ENCODE data around the gene TTC16.
"Not testable (repeated sequence)": the region's sequence is repeated elsewhere in the genome, so short reads cannot be mapped to it uniquely, and the experiment has no call there.

TTC16 gene

DNA sequence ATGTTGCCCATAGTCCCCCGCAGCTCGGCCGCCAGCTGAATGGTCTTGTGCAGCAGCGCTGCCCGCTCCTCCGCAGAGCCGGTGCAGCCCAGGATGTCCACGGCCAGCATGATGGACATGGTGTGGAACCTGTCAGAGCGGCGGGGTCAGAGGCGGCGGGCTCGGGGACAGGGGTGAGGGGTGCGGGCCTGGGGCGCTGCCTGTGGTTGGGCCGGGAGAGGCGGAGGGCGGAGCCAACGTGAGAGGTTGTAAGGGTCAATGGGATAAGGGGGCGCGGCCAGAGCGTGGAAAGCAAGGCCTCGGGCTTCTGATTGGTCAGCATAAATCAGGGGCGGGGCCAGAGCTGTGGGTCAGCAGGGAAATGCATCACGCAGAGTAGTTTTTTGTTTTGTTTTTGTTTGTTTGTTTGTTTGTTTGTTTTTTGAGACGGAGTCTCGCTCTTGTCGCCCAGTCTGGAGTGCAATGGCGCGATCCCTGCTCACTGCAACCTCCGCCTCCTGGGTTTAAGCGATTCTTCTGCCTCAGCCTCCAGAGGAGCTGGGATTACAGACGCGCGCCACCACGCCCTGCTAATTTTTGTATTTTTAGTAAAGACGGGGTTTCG is 26.1 kb downstream of the TTC16 start:
- no peak for DNase-seq (ENCODE audit: low read depth)

DNA sequence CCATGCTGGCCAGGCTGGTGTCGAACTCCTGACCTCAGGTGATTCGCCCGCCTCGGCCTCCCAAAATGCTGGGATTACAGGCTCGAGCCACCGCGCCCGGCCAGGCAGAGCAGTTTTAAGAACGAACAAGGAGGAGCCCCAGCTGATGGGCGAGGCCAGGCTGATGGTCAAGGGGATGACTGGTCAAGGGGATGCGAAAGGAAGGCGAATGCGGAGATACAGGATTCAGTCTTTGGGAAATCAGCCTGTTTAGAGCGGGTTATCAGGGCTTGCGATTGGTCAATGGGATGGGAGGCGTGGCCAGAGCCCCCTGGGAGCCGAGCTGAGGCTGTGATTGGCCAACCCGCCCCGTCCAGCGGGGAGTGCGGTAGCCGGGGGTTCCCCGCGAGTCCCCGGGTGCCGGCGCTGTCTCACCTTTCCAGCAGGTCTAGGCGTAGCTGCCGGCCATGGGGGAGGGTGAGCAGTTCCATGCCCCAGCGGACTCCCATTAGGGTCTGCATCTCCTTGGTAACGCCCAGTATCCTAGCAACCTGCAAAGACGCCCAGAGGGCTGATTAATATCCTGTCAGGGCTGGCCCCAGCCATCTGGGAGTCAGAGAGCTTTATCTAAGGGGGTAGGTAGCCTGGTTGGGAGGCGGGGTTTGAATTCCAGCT is 26.7 kb downstream of the TTC16 start:
- no peak for DNase-seq (ENCODE audit: low read depth)

DNA sequence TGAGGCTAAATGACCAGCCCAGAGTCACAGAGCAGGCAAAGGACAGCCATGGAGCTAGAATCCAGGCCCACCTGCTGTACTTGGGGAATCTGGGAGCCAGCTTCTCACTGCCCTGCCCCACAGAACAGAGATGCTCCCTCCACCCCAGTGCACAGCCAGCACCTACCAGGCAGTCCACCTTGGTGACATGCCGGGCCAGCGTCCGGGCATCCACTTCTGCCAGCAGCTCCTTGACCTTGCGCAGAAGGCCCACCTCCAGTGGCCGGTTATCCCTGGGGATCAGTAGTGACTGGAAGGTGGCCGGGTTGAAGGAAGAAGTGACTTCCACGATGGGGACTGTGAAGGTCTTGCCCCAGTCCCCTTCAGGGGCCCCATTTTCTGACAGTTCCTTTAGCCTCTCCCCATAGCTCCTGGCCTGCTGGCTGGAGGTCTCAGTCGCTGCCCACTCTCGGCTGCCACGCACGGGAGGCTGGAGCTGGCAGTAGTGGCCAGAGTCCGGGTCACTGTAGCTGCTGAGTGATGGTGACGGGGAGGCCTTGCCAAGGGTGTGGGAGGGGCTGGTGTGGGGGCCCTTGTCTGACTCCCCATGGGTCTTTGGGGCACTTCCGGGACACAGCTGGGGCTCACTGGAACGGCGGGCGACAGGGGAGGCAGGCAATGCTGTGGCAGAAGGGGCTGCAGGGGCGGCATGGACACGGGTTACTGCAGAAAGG is 28.7 kb downstream of the TTC16 start:
- no peak for DNase-seq (ENCODE audit: low read depth)

DNA sequence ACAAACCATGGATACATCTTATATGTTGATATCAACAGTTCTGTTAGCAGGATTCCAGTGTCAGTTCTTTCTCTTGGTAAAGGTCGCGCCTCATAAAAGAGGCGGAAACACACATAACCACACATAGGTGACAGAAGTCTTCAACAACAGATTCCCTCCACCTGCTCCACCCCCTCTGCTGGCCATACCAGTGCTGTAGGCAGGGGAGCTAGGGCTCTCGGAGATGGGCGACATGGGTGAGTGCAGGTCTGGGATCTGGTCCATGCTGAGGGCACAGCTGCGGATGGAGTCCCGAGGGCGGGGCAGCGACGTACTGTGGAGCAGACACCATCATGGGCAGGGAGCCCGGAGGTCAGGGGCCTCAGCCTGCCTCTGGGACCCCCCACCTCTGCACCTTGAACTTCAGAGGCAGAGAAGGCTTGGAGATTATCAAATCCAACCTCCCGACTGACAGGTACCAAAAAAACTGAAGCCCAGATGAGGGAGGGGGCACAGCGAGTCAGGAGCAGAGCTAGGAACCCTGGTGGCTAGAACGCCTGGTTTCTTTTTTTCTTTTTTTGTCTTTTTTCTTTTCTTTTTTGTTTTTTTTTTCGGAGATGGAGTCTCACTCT is 31.2 kb downstream of the TTC16 start:
- DNase-seq (ENCODE audit: low read depth): no peak

DNA sequence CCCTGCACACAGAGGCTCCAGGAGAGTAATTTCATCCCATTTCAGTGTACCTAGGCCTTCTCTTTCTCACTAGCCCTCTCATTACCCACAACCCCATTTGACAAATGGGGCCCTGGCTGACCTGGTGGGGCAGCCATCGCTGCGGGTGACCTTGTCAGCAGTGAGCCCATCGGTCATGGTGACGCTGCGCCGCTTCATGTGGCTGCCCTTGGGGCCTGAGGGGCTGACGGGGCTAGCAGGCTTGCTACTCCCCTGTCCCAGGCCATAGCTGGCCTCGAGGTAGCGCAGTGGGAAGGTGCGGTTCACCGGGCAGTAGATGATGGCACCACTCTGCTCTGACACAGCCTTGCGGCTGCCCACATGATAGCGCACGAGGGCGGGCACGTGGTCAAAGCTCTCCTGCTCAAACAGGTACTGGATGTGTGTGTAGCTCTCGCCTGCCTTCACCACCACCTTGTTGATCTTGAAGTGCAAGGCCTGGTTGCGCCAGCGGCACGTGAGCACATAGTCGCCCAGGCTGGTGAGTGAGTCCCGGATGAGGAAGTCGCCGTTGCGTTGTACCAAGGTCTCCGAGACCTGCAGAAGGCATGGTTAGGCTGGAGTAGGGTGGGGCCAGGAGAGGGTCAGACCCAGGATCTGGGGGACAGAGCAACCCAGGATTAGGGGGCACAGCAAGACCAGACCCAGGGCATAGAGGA is 33.4 kb downstream of the TTC16 start:
- DNase-seq (ENCODE audit: low read depth): no peak

DNA sequence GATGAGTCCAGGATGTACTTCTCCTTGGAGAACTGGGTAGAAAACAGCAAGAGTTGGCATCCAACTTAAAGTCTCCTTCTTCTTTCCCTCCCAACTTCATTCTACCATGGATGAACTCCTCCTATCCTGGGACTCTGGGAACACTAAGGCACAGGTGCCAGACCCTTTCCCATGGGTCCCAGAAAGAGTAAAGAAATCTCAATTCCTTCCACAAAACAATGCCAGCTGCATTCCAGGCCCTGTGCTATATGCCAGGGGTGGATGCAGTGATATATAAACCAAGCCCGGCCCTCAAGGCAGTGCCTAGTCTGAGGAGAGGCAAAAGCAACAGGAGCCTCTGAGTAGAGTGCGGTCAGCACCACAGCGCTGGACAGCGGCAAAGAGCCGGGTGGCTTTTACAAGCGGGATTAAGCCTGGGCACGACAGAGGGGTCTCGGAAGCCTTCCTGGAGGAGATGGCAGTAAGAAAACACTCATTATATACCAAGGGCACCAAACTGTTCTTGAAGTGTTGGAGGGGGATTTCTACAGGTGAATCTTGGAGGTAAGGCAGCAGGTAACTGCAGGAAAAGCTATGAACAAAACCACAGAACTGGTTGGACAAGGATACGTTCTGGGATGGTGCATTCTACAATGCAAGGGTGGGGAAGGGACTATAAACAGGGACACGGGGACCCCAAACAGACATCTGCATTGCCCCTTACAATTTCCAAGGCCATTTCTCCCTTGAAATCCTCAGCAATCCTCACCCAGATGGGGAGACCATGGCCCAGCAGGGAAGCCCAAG is 35.6 kb downstream of the TTC16 start:
- DNase-seq (ENCODE audit: low read depth): no peak

DNA sequence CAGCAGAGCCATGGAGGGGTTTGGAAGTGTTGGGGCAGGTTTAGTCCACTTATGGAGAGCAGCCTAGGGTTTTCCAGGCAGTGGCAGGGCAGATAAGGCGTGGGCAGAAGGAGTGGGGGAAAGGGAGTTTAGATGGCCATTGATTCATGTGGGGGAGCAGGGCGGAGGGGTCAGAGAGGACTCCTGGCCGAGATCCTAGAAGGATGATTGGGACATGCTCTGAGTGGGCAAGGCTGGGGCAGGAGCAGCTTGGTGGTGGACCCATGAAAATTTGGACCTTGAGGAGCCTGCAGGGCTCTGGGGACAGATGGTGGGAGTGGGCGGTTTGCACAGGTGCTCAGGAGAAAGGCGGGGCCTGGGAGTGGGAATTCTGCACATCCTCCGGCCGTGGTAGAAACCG is 37.3 kb downstream of the TTC16 start:
- DNase-seq (ENCODE audit: low read depth): no peak

DNA sequence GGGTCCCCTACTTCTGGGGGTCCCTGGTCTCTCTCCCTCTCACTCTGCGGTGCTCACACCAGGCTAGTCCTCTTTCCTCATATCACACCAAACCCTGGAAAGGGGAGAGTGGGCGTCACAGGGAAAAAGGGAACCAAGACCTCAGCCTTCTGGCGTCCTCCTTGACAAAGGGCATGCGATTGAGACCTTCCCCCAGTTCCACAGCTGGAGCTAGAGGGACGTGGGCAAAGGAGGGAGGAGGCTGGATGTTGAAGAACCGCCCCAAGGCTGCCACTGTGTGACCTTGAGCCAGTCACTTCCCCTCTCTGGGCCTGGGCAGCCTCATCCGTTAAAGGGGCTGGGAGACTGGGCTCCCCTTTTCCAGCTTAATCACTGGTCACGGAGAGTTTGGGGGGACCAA is 37.7 kb downstream of the TTC16 start:
- no peak for DNase-seq (ENCODE audit: low read depth)

DNA sequence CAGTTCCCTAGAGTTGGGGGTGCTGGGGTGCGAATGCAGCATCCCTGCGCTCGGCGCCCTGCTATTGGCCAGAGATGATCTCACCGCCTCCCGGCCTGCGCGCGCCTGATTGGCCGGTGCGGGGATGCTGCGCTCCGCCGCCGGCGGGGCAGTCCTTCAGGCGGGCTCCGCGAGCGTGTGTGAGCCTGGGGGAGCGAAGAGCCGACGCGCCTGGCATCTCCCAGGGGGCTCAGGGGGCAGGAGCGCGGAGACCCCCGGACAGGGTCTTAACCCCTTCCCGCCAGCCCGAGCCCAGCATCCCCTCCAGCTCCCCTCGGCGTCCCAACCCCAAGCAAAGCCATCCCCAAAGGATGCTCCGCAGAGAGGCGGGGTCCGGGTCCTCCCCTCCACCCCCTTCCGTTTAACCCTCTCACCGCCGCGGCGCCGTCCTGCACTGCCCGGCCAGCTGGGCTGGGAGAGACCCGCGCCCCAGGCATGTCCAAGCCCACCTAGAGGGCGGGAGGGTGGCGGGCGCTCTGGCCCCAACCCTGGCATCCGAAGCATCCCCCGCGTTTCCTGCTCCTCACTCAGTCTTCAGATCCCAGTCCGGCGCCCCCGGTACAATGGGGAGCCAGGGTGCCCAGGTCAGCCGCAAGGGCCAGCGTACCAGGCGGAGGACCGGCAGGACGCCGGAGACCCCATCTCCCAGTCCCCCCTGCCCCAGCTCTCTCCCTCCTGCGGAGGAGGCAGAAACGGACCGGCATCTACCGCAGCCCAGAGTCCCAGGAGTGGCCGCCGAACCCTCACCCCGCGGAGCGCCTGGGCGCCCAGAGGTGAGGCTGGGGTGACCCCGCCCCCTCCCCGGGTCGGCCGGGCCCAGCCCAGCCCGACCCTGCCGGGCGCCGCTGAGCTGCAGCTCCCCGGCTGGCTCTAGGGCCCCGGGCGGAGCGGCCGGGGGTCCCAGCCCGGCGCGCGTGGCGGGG is 38.5 kb downstream of the TTC16 start:
- no peak for DNase-seq (ENCODE audit: low read depth)

DNA sequence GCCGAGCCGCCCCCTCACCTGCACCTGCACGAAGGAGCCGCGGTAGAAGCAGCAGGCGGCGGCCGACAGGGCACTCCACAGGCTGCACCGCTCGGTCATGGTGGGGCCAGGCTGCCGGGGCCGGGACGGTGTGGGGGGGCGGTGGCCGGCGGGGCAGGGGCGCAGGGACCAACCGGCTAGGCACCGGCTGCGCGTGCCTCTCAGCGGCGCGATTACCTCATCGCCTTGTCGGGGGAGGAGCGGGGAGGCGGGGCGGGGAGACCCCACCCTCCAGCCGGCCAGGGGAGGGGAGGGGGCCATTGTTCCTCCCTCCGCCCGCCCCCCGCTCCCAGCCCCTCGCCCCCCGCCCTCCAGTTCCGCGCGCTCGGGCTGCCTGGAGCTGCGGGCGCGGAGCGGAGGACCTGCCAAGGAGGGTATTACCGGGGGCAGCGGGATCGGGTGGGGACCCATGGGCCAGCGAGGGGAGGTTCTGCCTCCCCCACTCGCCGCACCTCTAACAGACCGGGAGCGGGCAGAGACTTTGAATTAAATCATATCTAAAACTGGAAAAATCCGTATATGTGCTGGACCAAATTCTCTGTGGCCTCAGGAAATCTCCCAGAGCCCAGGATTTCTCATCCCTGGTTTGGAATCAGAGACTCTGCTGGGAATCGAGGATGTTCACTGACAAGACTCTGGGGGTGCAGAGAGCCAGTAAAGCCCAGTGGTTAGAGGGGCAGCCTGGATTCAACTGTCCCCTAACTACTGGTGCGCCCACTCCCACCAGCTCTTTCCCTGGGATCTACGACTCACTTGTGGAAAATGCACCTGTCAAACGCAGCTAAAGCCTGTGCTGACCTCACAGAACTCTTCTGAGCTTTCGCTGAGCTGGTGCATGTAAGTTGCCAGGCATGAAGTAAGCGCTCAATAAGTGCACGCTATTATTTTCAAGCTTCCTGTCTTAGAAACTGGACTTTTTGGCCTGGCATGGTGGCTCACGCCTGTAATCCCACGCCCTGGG is 39.5 kb downstream of the TTC16 start:
- DNase-seq (ENCODE audit: low read depth): no peak

DNA sequence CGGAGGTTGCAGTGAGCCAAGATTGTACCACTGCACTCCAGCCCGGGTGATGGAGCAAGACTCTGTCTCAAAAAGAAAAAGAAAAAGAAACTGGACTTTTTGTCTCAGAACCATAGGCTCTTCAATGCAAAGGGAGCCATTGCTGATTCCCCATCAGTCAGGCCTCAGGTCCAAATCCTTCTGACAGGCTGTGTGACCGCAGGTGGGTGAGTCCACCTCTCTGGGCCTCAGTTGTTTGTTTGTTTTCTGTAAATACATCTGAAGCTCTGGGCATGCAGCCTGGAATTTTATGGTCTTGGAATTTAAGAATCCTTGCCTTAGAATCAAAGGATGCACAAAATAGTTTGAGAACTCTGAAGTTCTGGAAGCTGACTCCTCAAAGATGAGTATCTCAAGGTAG is 40.4 kb downstream of the TTC16 start:
- DNase-seq (ENCODE audit: low read depth): no peak

DNA sequence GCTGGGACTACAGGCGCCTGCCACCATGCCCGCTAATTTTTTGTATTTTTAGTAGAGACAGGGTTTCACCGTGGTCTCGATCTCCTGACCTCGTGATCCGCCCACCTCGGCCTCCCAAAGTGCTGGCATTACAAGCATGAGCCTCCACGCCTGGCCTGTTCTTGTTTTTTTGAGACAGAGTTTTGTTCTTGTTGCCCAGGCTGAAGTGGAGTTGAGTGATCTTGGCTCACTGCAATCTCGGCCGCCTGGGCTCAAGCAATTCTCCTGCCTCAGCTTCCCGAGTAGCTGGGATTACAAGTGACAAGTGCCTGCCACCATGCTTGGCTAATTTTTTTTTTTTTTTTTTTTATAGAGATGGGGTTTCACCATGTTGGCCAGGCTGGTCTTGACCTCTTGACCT is 40.9 kb downstream of the TTC16 start:
- DNase-seq (ENCODE audit: low read depth): not testable (repeated sequence)

DNA sequence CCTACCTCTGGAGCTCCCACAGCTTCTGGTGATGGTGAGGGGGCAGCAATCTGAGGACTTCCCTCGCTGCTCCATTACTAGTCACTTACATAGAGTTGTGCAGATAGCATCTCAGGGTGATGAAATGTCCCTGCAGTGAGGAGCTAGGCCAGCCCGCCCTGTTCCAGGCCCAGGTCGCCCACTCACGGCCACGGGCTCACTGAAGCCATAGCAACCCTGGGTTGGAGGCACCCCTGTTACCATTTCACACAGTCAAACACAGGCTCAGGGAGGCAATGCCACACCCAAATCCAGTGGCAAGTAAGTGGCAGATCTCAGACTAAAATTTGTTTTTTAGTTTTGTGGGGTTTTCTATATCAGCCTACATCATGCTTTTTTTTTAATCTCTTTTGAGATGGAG is 43.0 kb downstream of the TTC16 start:
- no peak for DNase-seq (ENCODE audit: low read depth)

DNA sequence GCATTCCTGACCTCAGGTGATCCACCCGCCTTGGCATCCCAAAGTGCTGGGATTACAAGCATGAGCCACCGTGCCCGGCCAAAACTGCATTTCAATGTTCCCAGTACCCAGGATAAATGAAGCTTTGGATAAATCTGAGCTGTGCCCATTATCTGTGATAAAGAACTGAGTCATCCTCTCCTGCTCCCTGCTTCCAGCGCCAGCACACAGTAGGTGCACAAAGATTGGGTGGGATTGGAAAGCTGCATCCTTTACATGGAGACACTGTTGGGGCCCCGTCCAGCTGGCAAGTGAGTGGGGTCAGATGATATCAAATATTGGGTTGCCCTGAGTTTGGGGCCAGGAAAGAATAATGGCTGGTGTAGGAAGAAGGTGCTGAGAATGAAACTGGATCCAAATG is 45.2 kb downstream of the TTC16 start:
- DNase-seq (ENCODE audit: low read depth): no peak

DNA sequence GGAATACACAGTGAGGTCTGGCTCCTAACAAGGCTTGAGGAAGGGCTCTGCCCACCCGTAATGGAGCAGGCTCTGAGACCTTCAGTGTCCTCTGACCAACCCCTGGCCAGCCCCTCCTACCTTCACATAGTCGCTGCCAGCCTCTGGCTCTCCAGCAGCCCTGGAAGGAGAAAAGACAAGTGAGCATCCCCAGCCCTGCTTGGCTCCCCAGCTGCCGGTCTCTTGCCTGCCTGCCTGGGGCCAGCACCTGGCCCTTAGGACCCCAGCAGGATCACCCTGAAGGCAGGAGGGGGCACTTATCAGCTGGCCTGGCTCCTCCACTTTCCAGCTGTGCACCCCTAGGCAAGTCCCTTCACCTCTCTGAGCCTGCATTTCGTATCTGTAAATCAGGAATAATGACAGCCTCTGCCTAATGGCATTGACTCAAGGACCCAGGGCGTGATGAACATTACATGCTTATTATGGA is 45.6 kb downstream of the TTC16 start:
- DNase-seq (ENCODE audit: low read depth): no peak

DNA sequence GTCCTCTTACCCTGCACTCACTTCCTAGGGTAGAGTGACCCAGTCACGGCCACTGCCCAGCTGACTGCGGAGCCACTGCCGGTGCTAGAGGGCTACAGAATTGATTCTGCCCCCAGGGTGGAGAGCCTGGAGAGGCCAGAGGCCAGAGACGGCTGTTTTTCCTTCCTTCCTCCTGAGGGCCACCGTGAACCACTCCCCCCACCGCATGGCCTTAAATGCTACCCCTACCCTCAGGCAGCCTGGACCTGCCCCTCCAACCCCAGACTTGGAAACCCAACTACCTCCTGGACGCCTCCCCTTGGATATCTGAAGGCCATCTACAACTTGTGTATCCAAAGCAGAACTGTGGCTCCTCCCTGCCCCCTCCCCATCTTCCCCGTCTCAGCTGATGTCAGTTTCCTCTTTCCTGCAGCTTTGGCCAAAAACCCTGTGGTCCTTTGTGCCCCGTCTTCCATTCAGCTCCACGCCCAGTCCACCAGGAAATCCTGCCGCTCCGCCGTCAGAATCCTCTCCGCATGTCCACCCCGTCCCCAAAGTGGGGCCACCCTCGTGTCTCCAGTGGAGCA is 46.3 kb downstream of the TTC16 start:
- DNase-seq (ENCODE audit: low read depth): no peak

DNA sequence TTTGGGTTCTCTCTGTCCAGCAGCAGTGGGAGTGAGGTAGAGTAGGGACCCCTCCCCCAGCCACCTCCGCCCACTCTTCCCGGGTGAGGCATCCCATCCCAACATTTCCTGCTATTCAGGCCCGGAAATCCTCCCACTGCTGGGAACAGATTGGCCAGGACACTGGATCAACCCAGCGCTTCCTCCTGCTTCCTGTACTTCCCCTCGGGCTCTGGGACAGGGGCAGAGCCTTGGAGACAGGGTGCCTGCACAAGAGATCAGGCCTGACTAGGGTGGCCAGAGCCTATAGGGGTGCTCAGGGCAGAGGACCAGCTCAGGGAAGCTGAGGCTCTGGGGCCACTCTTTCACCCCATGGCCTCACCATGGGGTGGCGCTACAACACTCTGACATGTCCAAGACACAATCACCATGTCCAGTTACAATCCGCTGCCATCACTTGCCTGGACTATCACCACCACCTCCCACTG is 48.1 kb downstream of the TTC16 start:
- DNase-seq (ENCODE audit: low read depth): no peak

DNA sequence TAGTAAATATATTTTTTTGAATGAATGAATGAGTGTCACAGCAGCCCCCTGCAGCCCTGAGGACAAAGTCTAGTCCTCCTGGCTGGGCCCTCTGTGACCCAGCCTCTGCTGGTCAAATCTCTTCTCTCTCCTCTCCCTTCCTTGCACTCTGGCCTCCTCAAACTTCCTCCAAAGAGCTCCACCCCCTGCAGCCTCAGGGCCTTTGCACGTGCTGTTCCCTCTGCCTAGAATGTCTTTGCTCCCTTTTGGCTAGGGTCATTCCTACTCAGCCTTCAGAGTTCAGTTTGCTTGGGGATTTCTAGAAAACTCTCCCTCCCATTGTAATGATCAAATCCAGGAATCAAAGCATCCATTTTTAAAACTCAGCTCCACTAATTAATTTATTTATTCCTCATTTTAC is 49.5 kb downstream of the TTC16 start:
- no peak for DNase-seq (ENCODE audit: low read depth)

DNA sequence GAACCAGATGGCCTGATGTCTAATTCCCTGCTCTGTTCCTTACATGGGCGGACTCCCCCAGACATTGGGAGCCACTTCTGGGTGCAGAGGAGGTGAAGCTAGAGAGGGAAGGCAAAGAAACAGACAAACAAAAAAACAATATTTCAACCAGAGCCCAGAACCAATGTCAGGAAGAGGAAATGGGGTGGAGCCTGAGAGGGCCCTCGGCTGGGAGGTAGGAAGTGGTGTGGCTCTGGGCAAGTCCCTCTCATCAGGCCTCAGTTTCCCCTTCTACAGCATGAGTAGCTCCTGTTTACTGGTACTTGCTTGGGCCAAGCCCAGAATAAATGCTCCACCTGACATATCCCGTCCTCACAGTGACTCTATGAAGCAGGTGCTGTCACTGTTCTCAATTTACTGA is 51.5 kb downstream of the TTC16 start:
- DNase-seq (ENCODE audit: low read depth): no peak
